ENCODE results near the gene PRPF40B. TPM values are rescaled to one million over a fixed set of nuclear protein-coding genes. Genes with fewer than 3 reads are reported as not detected.

Gene PRPF40B
- total and polyA plus RNA-seq, 2 of the 13 experiments (the other 11 are each of a cell fraction or from before 2014, with no cell fraction given): 5.0 to 7.8 TPM

DNA sequence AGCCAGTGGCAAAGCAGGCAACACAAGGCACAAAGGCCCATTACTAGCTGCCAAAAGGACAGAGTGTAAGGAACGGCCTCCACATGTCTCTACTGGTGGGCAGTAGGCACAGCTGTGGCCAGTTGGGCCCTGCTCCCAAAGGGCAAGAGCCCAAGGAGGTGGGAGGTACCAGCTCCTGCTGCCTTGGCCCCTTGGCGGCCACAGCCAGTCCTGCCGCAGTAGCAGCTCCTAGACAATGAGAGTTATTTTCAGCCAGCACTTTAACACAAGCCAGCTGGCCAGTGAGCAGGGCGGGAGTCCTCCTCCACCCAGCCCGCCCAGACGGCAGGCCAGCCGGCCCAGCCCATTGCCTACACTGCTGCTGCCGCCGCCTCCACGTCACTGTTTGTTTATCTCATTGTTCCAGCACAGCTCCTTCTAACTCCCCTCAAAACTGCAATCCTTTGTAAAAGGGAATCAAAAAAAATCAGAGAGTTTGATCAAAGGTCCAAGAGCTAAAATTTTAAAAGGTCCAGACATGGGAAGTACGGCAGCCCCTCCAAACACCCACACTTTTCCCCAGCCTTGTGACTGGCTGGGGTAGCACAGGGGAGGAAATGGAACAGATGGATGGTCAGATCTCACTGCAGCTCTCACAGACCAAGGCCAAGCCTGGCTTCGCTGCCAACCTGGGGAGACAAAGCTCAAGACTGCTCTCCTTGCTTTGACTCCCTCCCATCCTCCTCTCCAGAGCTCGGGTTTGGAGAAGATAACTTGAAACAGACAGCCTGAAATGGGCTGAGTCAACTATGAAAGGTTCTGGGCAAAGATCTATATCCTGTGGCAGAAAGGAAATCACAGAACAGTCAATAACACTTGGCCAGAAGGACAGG is 50.3 kb downstream of the PRPF40B start (continued):
- TF ChIP-seq TBL1XR1 (IDR thresholded peaks at IDR 0.05; ENCODE audit: borderline replicate concordance, low read length, partially characterized antibody) (no peak), SETDB1 (CRISPR knock-in tag; IDR thresholded peaks at IDR 0.05; ENCODE audit: borderline replicate concordance) (no peak), HDAC2 (CRISPR knock-in tag; IDR thresholded peaks at IDR 0.05) (no peak), FOXP1 (IDR thresholded peaks at IDR 0.05) (no peak), FOXP1 (CRISPR knock-in tag; IDR thresholded peaks at IDR 0.05) (no peak), RAD51 (IDR thresholded peaks at IDR 0.05; ENCODE audit: borderline replicate concordance) (no peak), ZBTB8A (CRISPR knock-in tag; IDR thresholded peaks at IDR 0.05; ENCODE audit: borderline replicate concordance, low read depth) (no peak), ZMYM4 (CRISPR knock-in tag; IDR thresholded peaks at IDR 0.05) (no peak), SRSF1 (optimal IDR thresholded peaks at IDR 0.05; ENCODE audit: low read depth, low read length) (no peak)
- TF ChIP-seq, protein P1, sequence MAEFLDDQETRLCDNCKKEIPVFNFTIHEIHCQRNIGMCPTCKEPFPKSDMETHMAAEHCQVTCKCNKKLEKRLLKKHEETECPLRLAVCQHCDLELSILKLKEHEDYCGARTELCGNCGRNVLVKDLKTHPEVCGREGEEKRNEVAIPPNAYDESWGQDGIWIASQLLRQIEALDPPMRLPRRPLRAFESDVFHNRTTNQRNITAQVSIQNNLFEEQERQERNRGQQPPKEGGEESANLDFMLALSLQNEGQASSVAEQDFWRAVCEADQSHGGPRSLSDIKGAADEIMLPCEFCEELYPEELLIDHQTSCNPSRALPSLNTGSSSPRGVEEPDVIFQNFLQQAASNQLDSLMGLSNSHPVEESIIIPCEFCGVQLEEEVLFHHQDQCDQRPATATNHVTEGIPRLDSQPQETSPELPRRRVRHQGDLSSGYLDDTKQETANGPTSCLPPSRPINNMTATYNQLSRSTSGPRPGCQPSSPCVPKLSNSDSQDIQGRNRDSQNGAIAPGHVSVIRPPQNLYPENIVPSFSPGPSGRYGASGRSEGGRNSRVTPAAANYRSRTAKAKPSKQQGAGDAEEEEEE (CRISPR knock-in tag; IDR thresholded peaks at IDR 0.05; ENCODE audit: borderline replicate concordance): no peak
- TF ChIP-seq, protein P2, sequence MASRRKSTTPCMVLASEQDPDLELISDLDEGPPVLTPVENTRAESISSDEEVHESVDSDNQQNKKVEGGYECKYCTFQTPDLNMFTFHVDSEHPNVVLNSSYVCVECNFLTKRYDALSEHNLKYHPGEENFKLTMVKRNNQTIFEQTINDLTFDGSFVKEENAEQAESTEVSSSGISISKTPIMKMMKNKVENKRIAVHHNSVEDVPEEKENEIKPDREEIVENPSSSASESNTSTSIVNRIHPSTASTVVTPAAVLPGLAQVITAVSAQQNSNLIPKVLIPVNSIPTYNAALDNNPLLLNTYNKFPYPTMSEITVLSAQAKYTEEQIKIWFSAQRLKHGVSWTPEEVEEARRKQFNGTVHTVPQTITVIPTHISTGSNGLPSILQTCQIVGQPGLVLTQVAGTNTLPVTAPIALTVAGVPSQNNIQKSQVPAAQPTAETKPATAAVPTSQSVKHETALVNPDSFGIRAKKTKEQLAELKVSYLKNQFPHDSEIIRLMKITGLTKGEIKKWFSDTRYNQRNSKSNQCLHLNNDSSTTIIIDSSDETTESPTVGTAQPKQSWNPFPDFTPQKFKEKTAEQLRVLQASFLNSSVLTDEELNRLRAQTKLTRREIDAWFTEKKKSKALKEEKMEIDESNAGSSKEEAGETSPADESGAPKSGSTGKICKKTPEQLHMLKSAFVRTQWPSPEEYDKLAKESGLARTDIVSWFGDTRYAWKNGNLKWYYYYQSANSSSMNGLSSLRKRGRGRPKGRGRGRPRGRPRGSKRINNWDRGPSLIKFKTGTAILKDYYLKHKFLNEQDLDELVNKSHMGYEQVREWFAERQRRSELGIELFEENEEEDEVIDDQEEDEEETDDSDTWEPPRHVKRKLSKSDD (CRISPR knock-in tag; IDR thresholded peaks at IDR 0.05; ENCODE audit: low read depth): no peak
- TF ChIP-seq, protein P3, sequence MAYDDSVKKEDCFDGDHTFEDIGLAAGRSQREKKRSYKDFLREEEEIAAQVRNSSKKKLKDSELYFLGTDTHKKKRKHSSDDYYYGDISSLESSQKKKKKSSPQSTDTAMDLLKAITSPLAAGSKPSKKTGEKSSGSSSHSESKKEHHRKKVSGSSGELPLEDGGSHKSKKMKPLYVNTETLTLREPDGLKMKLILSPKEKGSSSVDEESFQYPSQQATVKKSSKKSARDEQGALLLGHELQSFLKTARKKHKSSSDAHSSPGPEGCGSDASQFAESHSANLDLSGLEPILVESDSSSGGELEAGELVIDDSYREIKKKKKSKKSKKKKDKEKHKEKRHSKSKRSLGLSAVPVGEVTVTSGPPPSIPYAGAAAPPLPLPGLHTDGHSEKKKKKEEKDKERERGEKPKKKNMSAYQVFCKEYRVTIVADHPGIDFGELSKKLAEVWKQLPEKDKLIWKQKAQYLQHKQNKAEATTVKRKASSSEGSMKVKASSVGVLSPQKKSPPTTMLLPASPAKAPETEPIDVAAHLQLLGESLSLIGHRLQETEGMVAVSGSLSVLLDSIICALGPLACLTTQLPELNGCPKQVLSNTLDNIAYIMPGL (CRISPR knock-in tag; IDR thresholded peaks at IDR 0.05; ENCODE audit: borderline replicate concordance in 1 of 2, low read depth in 1 of 2): no peak
- TF ChIP-seq, protein P4, sequence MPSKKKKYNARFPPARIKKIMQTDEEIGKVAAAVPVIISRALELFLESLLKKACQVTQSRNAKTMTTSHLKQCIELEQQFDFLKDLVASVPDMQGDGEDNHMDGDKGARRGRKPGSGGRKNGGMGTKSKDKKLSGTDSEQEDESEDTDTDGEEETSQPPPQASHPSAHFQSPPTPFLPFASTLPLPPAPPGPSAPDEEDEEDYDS (CRISPR knock-in tag; IDR thresholded peaks at IDR 0.05): no peak
- TF ChIP-seq, protein P5, sequence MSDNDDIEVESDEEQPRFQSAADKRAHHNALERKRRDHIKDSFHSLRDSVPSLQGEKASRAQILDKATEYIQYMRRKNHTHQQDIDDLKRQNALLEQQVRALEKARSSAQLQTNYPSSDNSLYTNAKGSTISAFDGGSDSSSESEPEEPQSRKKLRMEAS (IDR thresholded peaks at IDR 0.05): peak; percentile 18; the same call in 1 of the 2 replicates
- TF ChIP-seq, protein P6, sequence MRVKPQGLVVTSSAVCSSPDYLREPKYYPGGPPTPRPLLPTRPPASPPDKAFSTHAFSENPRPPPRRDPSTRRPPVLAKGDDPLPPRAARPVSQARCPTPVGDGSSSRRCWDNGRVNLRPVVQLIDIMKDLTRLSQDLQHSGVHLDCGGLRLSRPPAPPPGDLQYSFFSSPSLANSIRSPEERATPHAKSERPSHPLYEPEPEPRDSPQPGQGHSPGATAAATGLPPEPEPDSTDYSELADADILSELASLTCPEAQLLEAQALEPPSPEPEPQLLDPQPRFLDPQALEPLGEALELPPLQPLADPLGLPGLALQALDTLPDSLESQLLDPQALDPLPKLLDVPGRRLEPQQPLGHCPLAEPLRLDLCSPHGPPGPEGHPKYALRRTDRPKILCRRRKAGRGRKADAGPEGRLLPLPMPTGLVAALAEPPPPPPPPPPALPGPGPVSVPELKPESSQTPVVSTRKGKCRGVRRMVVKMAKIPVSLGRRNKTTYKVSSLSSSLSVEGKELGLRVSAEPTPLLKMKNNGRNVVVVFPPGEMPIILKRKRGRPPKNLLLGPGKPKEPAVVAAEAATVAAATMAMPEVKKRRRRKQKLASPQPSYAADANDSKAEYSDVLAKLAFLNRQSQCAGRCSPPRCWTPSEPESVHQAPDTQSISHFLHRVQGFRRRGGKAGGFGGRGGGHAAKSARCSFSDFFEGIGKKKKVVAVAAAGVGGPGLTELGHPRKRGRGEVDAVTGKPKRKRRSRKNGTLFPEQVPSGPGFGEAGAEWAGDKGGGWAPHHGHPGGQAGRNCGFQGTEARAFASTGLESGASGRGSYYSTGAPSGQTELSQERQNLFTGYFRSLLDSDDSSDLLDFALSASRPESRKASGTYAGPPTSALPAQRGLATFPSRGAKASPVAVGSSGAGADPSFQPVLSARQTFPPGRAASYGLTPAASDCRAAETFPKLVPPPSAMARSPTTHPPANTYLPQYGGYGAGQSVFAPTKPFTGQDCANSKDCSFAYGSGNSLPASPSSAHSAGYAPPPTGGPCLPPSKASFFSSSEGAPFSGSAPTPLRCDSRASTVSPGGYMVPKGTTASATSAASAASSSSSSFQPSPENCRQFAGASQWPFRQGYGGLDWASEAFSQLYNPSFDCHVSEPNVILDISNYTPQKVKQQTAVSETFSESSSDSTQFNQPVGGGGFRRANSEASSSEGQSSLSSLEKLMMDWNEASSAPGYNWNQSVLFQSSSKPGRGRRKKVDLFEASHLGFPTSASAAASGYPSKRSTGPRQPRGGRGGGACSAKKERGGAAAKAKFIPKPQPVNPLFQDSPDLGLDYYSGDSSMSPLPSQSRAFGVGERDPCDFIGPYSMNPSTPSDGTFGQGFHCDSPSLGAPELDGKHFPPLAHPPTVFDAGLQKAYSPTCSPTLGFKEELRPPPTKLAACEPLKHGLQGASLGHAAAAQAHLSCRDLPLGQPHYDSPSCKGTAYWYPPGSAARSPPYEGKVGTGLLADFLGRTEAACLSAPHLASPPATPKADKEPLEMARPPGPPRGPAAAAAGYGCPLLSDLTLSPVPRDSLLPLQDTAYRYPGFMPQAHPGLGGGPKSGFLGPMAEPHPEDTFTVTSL (CRISPR knock-in tag; IDR thresholded peaks at IDR 0.05; ENCODE audit: borderline replicate concordance): no peak

Data from HepG2 (cell line).